Uterus (tissue), 2 donors: ENCODE data around the gene EXOSC5.

Experiments
- CTCF ChIP-seq, 4 experiments: fragments of 200-600 bp in 2 of 4; fragments of 450-650 bp in 2 of 4; sonication (generic) in 2 of 4; IDR thresholded peaks; one replicate each; pipeline ENCODE4 v1.5.1; 2016 to 2019; ENCODE audit warnings: antibody characterized with exemption in 4 of 4, mild to moderate bottlenecking in 2 of 4, moderate library complexity in 1 of 4
- POLR2A ChIP-seq, 2 donors: fragments of 450-650 bp; IDR thresholded peaks; one replicate each; pipeline ENCODE4 v1.6.1; 2016; ENCODE audit warnings: antibody characterized with exemption in 2 of 2, mild to moderate bottlenecking in 1 of 2, moderate library complexity in 1 of 2

- TF ChIP-seq CTCF (IDR thresholded peaks at IDR 0.05) (no peak), POLR2A (IDR thresholded peaks at IDR 0.05) (no peak)
Observed at GRCh38 chr19:41371541-41371940, 25.6 kb downstream of the EXOSC5 start.
